ENCODE results near the gene LIG1. TPM values are rescaled to one million over a fixed set of nuclear protein-coding genes. Genes with fewer than 3 reads are reported as not detected.

The LIG1 gene
- total RNA-seq, 3 donors from 2014 or later: 6.1 to 31.8 (median 14.1) TPM

GRCh38 chr19:48137411-48137810 lies 32.7 kb downstream of the LIG1 start:
- Histone ChIP-seq H3K36me3 (no peaks in the 10 kb centered on the region), H3K27ac (no peak overlapping the region), H3K4me1 (no peaks in the 10 kb centered on the region), H3K9me3 (no peaks in the 10 kb centered on the region), H3K4me3 (no peak overlapping the region), H3K27me3 (no peaks in the 10 kb centered on the region)
- no peak for DNase-seq (ENCODE audit: low spot score in 2 of 2)
- intact Hi-C loops (cut with DNase I; ENCODE audit: low total_unique reads): no loop called here
- TF ChIP-seq POLR2A (IDR thresholded peaks at IDR 0.05) (no peak), POLR2AphosphoS5 (IDR thresholded peaks at IDR 0.05) (no peak)
- TF ChIP-seq, protein P1, sequence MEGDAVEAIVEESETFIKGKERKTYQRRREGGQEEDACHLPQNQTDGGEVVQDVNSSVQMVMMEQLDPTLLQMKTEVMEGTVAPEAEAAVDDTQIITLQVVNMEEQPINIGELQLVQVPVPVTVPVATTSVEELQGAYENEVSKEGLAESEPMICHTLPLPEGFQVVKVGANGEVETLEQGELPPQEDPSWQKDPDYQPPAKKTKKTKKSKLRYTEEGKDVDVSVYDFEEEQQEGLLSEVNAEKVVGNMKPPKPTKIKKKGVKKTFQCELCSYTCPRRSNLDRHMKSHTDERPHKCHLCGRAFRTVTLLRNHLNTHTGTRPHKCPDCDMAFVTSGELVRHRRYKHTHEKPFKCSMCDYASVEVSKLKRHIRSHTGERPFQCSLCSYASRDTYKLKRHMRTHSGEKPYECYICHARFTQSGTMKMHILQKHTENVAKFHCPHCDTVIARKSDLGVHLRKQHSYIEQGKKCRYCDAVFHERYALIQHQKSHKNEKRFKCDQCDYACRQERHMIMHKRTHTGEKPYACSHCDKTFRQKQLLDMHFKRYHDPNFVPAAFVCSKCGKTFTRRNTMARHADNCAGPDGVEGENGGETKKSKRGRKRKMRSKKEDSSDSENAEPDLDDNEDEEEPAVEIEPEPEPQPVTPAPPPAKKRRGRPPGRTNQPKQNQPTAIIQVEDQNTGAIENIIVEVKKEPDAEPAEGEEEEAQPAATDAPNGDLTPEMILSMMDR (IDR thresholded peaks at IDR 0.05): no peak

DNA sequence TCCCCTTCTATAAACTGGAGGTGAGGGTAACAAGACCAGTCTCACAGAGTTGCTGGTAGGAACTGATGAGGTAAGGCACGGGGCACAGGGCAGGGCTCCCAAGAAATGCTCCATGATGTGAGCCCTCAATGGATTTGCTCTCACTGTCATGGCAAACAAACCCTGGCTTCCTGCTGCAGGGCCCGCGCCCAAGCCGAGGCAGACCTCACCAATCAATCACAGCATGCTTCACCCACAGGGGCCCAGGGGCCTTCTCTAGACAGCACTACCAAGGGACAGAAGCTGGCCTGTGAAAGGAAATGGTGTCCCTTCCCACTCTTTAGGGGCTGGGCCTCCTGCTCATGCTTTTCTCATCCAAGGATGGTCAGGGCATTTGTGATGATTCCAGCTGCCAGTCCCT lies 33.6 kb downstream of the LIG1 start:
- intact Hi-C loops (cut with DNase I; ENCODE audit: low total_unique reads): no loop called here
- Histone ChIP-seq H3K27me3 (no peaks in the 10 kb centered on the region), H3K36me3 (no peaks in the 10 kb centered on the region), H3K4me1 (no peaks in the 10 kb centered on the region), H3K4me3 (no peak overlapping the region), H3K27ac (no peak overlapping the region), H3K9me3 (no peaks in the 10 kb centered on the region)
- DNase-seq (ENCODE audit: low spot score in 2 of 2): no peak
- TF ChIP-seq, protein P1 (IDR thresholded peaks at IDR 0.05): no peak
- TF ChIP-seq POLR2A (IDR thresholded peaks at IDR 0.05) (no peak), POLR2AphosphoS5 (IDR thresholded peaks at IDR 0.05) (no peak)

DNA sequence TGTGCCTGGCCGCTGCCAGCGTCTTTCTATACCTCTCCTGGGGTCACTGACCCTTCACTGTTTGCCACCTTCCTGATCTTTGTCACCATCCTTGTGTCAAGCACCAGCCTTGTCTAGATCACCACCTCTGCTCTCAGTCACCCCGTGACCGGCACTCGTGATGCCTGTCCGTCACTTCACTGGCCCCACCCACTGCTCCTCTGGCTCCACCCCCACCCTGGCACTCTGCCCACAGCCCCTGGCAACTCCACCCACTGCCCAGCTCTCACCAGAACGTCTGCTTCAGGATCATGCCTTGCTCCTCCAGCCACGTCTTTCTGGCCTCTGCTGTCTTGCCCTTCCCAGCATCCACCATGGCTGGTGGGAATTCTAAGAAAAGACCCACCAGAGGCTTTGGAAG lies 34.7 kb downstream of the LIG1 start:
- no peak overlapping the region for H3K27ac ChIP-seq
- DNase-seq (ENCODE audit: low spot score in 2 of 2): no peak
- H3K36me3 ChIP-seq: no peaks in the 10 kb centered on the region
- H3K4me1 ChIP-seq: no peaks in the 10 kb centered on the region
- no peak overlapping the region for H3K4me3 ChIP-seq
- TF ChIP-seq POLR2A (IDR thresholded peaks at IDR 0.05): no peak
- TF ChIP-seq POLR2AphosphoS5 (IDR thresholded peaks at IDR 0.05): no peak
- TF ChIP-seq, protein P1 (IDR thresholded peaks at IDR 0.05): no peak
- no peaks in the 10 kb centered on the region for H3K27me3 ChIP-seq
- H3K9me3 ChIP-seq: no peaks in the 10 kb centered on the region
- intact Hi-C loops (cut with DNase I; ENCODE audit: low total_unique reads): no loop called here

DNA sequence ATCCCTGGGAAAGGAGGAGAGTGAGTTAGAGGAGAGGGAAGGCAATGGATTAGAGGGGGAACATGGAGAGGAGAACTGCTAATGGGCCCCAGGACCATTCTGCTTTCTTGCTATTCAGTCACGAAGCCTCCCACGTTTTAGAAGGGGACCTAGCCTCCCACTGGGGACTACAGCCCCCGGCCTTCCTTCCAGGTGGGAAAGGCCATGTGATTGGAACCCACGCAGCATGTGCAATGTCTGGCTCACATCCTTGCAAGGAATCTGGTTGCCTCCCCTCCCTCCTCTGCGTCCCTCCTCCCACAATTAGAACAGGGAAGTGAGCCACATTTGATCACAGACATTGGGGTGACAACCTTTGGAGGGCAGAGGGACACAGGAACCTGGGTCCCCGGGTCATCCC lies 37.0 kb downstream of the LIG1 start:
- intact Hi-C loops (cut with DNase I; ENCODE audit: low total_unique reads): no loop called here
- no peak overlapping the region for H3K27ac ChIP-seq
- TF ChIP-seq POLR2AphosphoS5 (IDR thresholded peaks at IDR 0.05) (no peak), POLR2A (IDR thresholded peaks at IDR 0.05) (no peak)
- TF ChIP-seq, protein P1 (IDR thresholded peaks at IDR 0.05): no peak
- no peaks in the 10 kb centered on the region for H3K9me3 ChIP-seq
- no peak overlapping the region for H3K4me3 ChIP-seq
- no peaks in the 10 kb centered on the region for H3K4me1 ChIP-seq
- DNase-seq (ENCODE audit: low spot score in 2 of 2): no peak
- no peaks in the 10 kb centered on the region for H3K27me3 ChIP-seq
- H3K36me3 ChIP-seq: no peaks in the 10 kb centered on the region

DNA sequence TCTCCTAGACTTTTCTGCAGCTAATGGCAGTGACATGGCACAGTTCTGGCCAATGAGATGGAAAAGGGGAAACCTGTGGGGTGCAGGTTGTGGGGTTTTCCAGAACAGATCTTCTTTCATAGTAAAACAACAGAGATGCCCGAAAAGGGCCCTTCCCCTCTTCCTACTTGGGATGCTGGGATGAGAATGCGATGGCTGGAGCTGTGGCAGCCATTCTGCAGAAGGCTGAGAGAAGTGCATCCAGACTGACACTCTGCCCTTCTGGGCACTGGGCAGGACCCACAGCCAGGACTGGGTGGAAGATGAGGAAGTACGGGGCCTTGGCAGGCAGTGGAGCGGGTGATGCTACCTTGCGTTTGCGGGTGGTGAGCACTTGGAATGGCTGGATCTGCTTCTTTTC lies 42.6 kb downstream of the LIG1 start:
- TF ChIP-seq POLR2AphosphoS5 (IDR thresholded peaks at IDR 0.05): no peak
- no peak for TF ChIP-seq POLR2A (IDR thresholded peaks at IDR 0.05)
- Histone ChIP-seq H3K27me3 (no peaks in the 10 kb centered on the region), H3K4me3 (no peak overlapping the region), H3K9me3 (no peaks in the 10 kb centered on the region), H3K27ac (no peak overlapping the region), H3K36me3 (no peaks in the 10 kb centered on the region), H3K4me1 (no peaks in the 10 kb centered on the region)
- intact Hi-C loops (cut with DNase I; ENCODE audit: low total_unique reads): no loop called here
- DNase-seq (ENCODE audit: low spot score in 2 of 2): no peak
